Parathyroid adenoma (tissue), 2 donors: ENCODE measurements around the gene TMSB15A.
A peak's percentile ranks its signal among the peaks of the same experiment; 100 is the strongest.
"Not testable (repeated sequence)": the region's sequence is repeated elsewhere in the genome, so short reads cannot be mapped to it uniquely, and the experiment has no call there.

Source experiments
- H2AFZ ChIP-seq: fragments of 300-600 bp; sonication (generic); one replicate; pipeline ENCODE4 v1.7.0; 2017; ENCODE audit warnings: antibody characterized with exemption, mild to moderate bottlenecking
- H3K27ac ChIP-seq: fragments of 300-600 bp; sonication (generic); one replicate; pipeline ENCODE4 v1.7.0; 2017
- H3K27me3 ChIP-seq: fragments of 300-600 bp; sonication (generic); one replicate; pipeline ENCODE4 v1.7.0; 2017; ENCODE audit warnings: low read length; ENCODE audit not compliant: control insufficient read depth, insufficient read depth
- H3K36me3 ChIP-seq: fragments of 300-600 bp; sonication (generic); one replicate; pipeline ENCODE4 v1.7.0; 2017; ENCODE audit warnings: low read length; ENCODE audit not compliant: control insufficient read depth, insufficient read depth
- H3K4me1 ChIP-seq: fragments of 300-600 bp; sonication (generic); one replicate; pipeline ENCODE4 v1.7.0; 2017; ENCODE audit warnings: control low read depth
- H3K4me2 ChIP-seq: fragments of 300-600 bp; sonication (generic); one replicate; pipeline ENCODE4 v1.7.0; 2017; ENCODE audit warnings: low read length
- H3K4me3 ChIP-seq: fragments of 300-600 bp; sonication (generic); one replicate; pipeline ENCODE4 v1.7.0; 2017; ENCODE audit warnings: low read depth, low read length
- H3K79me2 ChIP-seq: fragments of 300-600 bp; sonication (generic); one replicate; pipeline ENCODE4 v1.7.0; 2017; ENCODE audit warnings: control low read depth
- H3K9ac ChIP-seq: fragments of 300-600 bp; sonication (generic); one replicate; pipeline ENCODE4 v1.7.0; 2017; ENCODE audit warnings: mild to moderate bottlenecking
- H3K9me3 ChIP-seq: fragments of 300-600 bp; sonication (generic); one replicate; pipeline ENCODE4 v1.7.0; 2017; ENCODE audit warnings: low read length; ENCODE audit not compliant: control insufficient read depth
- TF ChIP-seq, protein P1 (sequence below): fragments of 300-600 bp; sonication (generic); IDR thresholded peaks from one replicate; pipeline ENCODE4 v1.7.0; 2017; ENCODE audit warnings: antibody characterized with exemption, mild to moderate bottlenecking
- donor health status: primary hyperparathyroidism.

TMSB15A gene

DNA sequence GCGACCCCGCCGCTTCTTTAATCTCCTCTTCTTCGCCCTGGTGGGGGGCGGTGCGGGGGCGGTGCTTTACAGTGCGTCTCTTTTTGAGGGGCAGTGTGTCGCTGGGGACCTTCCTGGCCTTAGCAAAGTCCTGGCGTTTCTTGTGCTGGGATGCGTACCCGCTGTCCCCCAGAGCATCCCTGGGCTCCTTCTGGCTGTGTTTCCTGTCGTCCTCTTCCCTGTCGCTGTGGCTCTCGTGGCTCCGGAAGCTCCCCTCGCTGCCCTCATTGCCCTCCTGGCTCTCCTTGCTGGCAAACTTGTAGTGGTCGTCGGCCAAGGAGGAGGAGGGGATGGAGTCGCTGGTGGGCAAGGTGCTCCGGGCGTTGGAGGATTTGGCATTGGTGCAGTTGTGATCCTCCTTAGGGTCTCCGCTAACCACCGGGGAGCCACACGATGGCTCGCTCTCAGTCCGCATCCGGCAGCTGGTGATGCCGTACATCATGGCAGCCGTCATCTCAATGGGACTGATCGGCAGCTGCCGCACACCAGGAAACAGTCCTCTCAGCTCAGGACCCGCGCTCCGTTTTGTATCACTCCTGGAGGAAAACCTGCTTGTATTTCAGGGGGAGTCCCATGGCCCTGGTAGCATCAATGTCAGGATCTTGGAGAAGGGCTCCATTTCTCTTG, 30.4 kb upstream of the TMSB15A start:
- no peak overlapping the region for H3K4me2 ChIP-seq
- no peak overlapping the region for H3K4me3 ChIP-seq
- H3K27me3 ChIP-seq = no peaks in the 10 kb centered on the region
- no peak overlapping the region for H3K9ac ChIP-seq
- H3K4me1 ChIP-seq = no peaks in the 10 kb centered on the region
- no peaks in the 10 kb centered on the region for H3K79me2 ChIP-seq
- H3K9me3 ChIP-seq = no peaks in the 10 kb centered on the region
- peak overlapping the region; percentile 82 for H2AFZ ChIP-seq
- TF ChIP-seq, protein P1, sequence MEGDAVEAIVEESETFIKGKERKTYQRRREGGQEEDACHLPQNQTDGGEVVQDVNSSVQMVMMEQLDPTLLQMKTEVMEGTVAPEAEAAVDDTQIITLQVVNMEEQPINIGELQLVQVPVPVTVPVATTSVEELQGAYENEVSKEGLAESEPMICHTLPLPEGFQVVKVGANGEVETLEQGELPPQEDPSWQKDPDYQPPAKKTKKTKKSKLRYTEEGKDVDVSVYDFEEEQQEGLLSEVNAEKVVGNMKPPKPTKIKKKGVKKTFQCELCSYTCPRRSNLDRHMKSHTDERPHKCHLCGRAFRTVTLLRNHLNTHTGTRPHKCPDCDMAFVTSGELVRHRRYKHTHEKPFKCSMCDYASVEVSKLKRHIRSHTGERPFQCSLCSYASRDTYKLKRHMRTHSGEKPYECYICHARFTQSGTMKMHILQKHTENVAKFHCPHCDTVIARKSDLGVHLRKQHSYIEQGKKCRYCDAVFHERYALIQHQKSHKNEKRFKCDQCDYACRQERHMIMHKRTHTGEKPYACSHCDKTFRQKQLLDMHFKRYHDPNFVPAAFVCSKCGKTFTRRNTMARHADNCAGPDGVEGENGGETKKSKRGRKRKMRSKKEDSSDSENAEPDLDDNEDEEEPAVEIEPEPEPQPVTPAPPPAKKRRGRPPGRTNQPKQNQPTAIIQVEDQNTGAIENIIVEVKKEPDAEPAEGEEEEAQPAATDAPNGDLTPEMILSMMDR = no peak
- no peak overlapping the region for H3K27ac ChIP-seq
- no peaks in the 10 kb centered on the region for H3K36me3 ChIP-seq

GRCh38 chrX:102546175-102546574, 29.6 kb upstream of the TMSB15A start:
- H3K9me3 ChIP-seq, H3K4me2 ChIP-seq, H3K4me3 ChIP-seq, H3K79me2 ChIP-seq, H2AFZ ChIP-seq, H3K27ac ChIP-seq, H3K27me3 ChIP-seq, H3K9ac ChIP-seq, H3K36me3 ChIP-seq, H3K4me1 ChIP-seq: not testable (repeated sequence)

- Histone ChIP-seq H3K27ac (no peak overlapping the region), H3K79me2 (no peaks in the 10 kb centered on the region), H2AFZ (no peak overlapping the region), H3K4me1 (no peaks in the 10 kb centered on the region), H3K9ac (no peak overlapping the region), H3K9me3 (no peaks in the 10 kb centered on the region), H3K27me3 (no peaks in the 10 kb centered on the region), H3K4me3 (no peak overlapping the region), H3K36me3 (no peaks in the 10 kb centered on the region), H3K4me2 (no peak overlapping the region)
- TF ChIP-seq, protein P1 = no peak
These were observed 19.4 kb upstream of the TMSB15A start for GRCh38 chrX:102535958-102536357.

DNA sequence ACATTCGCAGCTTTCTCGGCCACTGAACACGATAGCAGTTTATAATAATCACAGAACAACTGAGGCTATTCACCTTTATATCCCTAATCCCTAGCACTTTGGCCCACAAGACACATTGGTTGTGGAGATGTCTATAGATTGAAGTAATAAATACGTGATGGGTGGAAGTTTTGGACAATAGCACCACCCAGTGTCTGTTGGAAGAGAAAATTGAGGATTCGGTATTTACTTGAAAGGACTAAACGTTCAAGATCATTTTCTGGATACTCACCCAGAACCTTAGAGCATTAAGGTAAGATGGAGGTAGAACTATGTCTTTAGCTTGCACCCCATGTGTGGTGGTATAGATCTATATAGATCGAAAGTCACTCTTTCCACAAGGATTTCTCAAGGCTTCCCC, 787 bp upstream of the TMSB15A start:
- Histone ChIP-seq H3K9ac (no peak overlapping the region), H3K27ac (no peak overlapping the region), H3K4me3 (no peak overlapping the region), H3K27me3 (no peaks in the 10 kb centered on the region), H3K36me3 (no peaks in the 10 kb centered on the region), H3K79me2 (no peaks in the 10 kb centered on the region), H3K9me3 (no peaks in the 10 kb centered on the region), H3K4me2 (no peak overlapping the region), H2AFZ (no peak overlapping the region), H3K4me1 (no peaks in the 10 kb centered on the region)
- TF ChIP-seq, protein P1 = peak; percentile 7

DNA sequence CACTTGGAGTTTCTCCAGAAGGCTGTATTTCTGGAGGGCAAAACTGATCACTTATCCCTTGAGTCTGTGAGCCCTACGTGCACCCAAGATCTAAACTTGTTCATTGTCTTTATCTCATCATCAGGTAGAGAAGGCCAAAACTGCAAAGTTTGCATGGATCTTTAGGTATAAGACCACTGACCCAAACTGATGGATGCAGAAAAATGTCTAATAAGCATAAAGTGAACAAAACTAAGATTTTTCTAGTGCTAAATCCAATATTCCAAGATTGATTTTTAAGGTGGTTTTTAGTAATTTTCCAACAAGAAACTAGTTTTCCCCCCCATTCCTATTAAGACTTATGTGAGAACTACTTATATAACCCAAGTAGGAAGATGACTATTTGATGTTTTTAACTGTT, 2.0 kb downstream of the TMSB15A start:
- Histone ChIP-seq H3K9me3 (no peaks in the 10 kb centered on the region), H3K4me1 (no peaks in the 10 kb centered on the region), H3K27ac (no peak overlapping the region), H3K27me3 (no peaks in the 10 kb centered on the region), H3K79me2 (no peaks in the 10 kb centered on the region), H3K4me3 (no peak overlapping the region), H3K36me3 (no peaks in the 10 kb centered on the region), H3K4me2 (no peak overlapping the region), H3K9ac (no peak overlapping the region), H2AFZ (no peak overlapping the region)
- TF ChIP-seq, protein P1 = no peak
